ENCODE measurements around the gene EI24. TPM values are rescaled to one million over a fixed set of nuclear protein-coding genes. Genes with fewer than 3 reads are reported as not detected.
A peak's percentile ranks its signal among the peaks of the same experiment; 100 is the strongest.

The EI24 gene
- total RNA-seq, 1 experiment from 2014 or later: 93.1 TPM

DNA sequence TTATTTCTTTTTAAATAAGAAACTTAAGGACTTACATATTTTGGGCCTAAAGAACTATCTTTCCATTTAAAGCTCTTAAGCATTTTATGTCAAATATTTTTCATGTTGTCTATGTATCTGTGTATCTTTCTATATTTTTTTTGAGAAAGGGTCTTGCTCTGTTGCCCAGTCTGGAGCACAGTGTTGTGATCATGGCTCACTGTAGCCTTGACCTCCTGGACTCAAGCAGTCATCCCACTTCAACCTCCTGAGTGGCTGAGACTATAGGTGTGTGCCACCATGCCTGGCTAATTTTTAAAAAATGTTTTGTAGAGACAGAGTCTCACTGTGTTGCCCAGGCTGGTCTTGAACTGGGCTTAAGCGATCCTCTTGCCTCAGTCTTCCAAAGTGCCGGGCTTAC is 31.4 kb downstream of the EI24 start:
- ChIA-PET POLR2A (interaction anchor here (0.6 to 1.0 kb wide), 2 partner anchors 24 to 41 kb away, joined by 3 to 5 read pairs; partner anchors contain the start of gene CHEK1), CTCF (interaction anchor here (1.1 to 1.2 kb wide), 3 partner anchors 13 to 24 kb away, joined by 3 to 5 read pairs (median 3); partner anchors contain the start of gene CHEK1)
- BruUV-seq (replicated peaks): no TSS peak
- H3K27me3 Mint-ChIP-seq (ENCODE audit: insufficient read depth, unreplicated experiment): no peaks in the 10 kb centered on the region
- H3K4me3 Mint-ChIP-seq (ENCODE audit: unreplicated experiment): no peak overlapping the region
- intact Hi-C loops (cut with micrococcal nuclease): no loop called here
- TF ChIP-seq, protein P1, sequence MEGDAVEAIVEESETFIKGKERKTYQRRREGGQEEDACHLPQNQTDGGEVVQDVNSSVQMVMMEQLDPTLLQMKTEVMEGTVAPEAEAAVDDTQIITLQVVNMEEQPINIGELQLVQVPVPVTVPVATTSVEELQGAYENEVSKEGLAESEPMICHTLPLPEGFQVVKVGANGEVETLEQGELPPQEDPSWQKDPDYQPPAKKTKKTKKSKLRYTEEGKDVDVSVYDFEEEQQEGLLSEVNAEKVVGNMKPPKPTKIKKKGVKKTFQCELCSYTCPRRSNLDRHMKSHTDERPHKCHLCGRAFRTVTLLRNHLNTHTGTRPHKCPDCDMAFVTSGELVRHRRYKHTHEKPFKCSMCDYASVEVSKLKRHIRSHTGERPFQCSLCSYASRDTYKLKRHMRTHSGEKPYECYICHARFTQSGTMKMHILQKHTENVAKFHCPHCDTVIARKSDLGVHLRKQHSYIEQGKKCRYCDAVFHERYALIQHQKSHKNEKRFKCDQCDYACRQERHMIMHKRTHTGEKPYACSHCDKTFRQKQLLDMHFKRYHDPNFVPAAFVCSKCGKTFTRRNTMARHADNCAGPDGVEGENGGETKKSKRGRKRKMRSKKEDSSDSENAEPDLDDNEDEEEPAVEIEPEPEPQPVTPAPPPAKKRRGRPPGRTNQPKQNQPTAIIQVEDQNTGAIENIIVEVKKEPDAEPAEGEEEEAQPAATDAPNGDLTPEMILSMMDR (IDR thresholded peaks at IDR 0.05; ENCODE audit: unreplicated experiment): no peak
- no peaks in the 10 kb centered on the region for H3K9me3 Mint-ChIP-seq (ENCODE audit: unreplicated experiment)
- no peak for DNase-seq (ENCODE audit: unreplicated experiment)
- H3K36me3 Mint-ChIP-seq (ENCODE audit: insufficient read depth, unreplicated experiment): peaks cover 96% of the 10 kb centered on the region
- peaks cover 8% of the 10 kb centered on the region for H3K4me1 Mint-ChIP-seq (ENCODE audit: insufficient read depth, unreplicated experiment)
- no peak overlapping the region for H3K27ac Mint-ChIP-seq (ENCODE audit: low read depth, unreplicated experiment)

DNA sequence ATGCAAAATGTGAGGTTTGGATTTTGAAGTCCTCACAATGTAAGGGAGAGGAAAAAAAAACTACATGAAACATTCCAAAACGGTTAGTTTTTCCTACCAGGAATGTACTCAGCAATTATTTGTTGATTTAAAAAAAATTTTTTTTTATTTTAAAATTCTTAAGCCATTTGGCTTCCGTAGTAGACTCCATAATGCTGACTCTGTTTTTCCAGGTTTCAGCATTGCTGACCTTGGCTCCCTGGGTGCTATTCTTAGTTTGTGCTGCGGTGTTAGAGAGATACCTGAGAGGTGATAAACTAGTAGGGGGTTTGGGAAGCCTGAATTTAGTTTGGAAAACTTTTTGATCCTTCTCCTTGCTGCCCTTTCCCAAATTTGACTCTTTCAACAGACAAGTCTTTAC is 33.9 kb downstream of the EI24 start:
- Mint-ChIP-seq H3K4me3 (ENCODE audit: unreplicated experiment) (no peak overlapping the region), H3K36me3 (ENCODE audit: insufficient read depth, unreplicated experiment) (peaks cover 94% of the 10 kb centered on the region), H3K27ac (ENCODE audit: low read depth, unreplicated experiment) (no peak overlapping the region), H3K27me3 (ENCODE audit: insufficient read depth, unreplicated experiment) (no peaks in the 10 kb centered on the region), H3K9me3 (ENCODE audit: unreplicated experiment) (no peaks in the 10 kb centered on the region), H3K4me1 (ENCODE audit: insufficient read depth, unreplicated experiment) (no peaks in the 10 kb centered on the region)
- TF ChIP-seq, protein P1 (IDR thresholded peaks at IDR 0.05; ENCODE audit: unreplicated experiment): no peak
- no peak for DNase-seq (ENCODE audit: unreplicated experiment)
- intact Hi-C loops (cut with micrococcal nuclease): no loop called here
- ChIA-PET CTCF (interaction anchor here (0.7 to 1.4 kb wide), 3 partner anchors 14 to 285 kb away, joined by 3 to 4 read pairs (median 4); partner anchors contain the start of gene HYLS1), POLR2A (interaction anchor here (3.5 kb wide), 1 partner anchor 10 kb away, joined by 20 read pairs; the partner anchor contains the start of gene STT3A)
- no TSS peak for BruUV-seq (replicated peaks)

DNA sequence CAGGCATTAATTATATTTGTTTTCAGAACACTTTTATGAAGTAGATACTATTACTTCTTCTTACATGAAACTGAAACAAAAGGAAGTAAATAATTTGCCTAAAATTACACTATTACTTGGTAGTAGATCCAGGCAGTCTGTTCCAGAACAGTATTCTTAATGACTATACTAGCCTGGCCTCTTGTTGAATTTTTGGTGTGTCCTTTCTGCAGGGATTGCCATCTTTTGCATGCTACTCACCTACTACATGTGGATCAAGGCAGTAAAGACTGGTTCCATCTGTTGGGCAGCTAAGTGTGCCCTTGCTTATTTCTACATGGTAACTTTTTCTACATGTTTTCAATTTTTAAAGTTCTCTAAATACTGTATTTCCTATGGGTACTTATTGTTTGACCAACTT is 36.1 kb downstream of the EI24 start:
- TF ChIP-seq, protein P1 (IDR thresholded peaks at IDR 0.05; ENCODE audit: unreplicated experiment): no peak
- H3K4me3 Mint-ChIP-seq (ENCODE audit: unreplicated experiment): no peak overlapping the region
- peaks cover 94% of the 10 kb centered on the region for H3K36me3 Mint-ChIP-seq (ENCODE audit: insufficient read depth, unreplicated experiment)
- ChIA-PET POLR2A (interaction anchor here (3.5 kb wide), 1 partner anchor 12 kb away, joined by 20 read pairs; the partner anchor contains the start of gene STT3A), CTCF (no interaction called here)
- BruUV-seq (replicated peaks): no TSS peak
- H3K4me1 Mint-ChIP-seq (ENCODE audit: insufficient read depth, unreplicated experiment): no peaks in the 10 kb centered on the region
- no peaks in the 10 kb centered on the region for H3K27me3 Mint-ChIP-seq (ENCODE audit: insufficient read depth, unreplicated experiment)
- intact Hi-C loops (cut with micrococcal nuclease): no loop called here
- H3K27ac Mint-ChIP-seq (ENCODE audit: low read depth, unreplicated experiment): no peak overlapping the region
- DNase-seq (ENCODE audit: unreplicated experiment): no peak
- no peaks in the 10 kb centered on the region for H3K9me3 Mint-ChIP-seq (ENCODE audit: unreplicated experiment)

DNA sequence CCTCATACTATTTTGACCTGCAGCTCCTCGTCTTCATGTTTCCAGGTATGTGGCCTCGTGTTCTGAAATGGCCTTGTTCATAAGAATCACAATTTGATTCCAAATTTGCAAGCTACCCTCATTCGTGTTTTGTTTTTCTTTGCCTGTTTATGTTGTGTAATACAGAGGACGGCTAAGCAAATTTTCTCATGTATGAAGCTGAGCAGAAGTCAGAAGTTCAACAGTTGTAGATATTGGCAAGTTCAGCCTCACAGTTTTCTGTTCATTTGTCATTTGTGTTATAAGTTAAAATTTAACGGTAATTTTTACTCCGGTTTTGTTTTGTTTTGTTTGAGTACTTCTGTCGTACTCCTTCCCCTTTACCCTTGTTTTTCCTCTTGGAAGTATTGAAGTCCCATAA is 40.3 kb downstream of the EI24 start:
- DNase-seq (ENCODE audit: unreplicated experiment): no peak
- Mint-ChIP-seq H3K4me3 (ENCODE audit: unreplicated experiment) (no peak overlapping the region), H3K4me1 (ENCODE audit: insufficient read depth, unreplicated experiment) (no peaks in the 10 kb centered on the region), H3K9me3 (ENCODE audit: unreplicated experiment) (no peaks in the 10 kb centered on the region), H3K36me3 (ENCODE audit: insufficient read depth, unreplicated experiment) (peaks cover 97% of the 10 kb centered on the region), H3K27me3 (ENCODE audit: insufficient read depth, unreplicated experiment) (no peaks in the 10 kb centered on the region), H3K27ac (ENCODE audit: low read depth, unreplicated experiment) (peak overlapping the region; percentile 49)
- ChIA-PET POLR2A (interaction anchor here (2.8 kb wide), 1 partner anchor 12 kb away, joined by 6 read pairs; no protein-coding TSS in a partner anchor), CTCF (no interaction called here)
- BruUV-seq (replicated peaks): no TSS peak
- intact Hi-C loops (cut with micrococcal nuclease): no loop called here
- TF ChIP-seq, protein P1 (IDR thresholded peaks at IDR 0.05; ENCODE audit: unreplicated experiment): no peak

All from MCF 10A (cell line).